VCaP (cell line): ENCODE results near the gene GMDS.

Experiments used
- H3K27ac ChIP-seq: fragments of 450-650 bp; 2 replicates; pipeline ENCODE4 v1.5.1; 2017
- TF ChIP-seq, protein P1 (sequence below): fragments of 450-650 bp; conservative IDR thresholded peaks from 2 replicates; pipeline ENCODE4 v1.5.1; 2017; ENCODE audit warnings: mild to moderate bottlenecking, moderate library complexity

GMDS gene

DNA sequence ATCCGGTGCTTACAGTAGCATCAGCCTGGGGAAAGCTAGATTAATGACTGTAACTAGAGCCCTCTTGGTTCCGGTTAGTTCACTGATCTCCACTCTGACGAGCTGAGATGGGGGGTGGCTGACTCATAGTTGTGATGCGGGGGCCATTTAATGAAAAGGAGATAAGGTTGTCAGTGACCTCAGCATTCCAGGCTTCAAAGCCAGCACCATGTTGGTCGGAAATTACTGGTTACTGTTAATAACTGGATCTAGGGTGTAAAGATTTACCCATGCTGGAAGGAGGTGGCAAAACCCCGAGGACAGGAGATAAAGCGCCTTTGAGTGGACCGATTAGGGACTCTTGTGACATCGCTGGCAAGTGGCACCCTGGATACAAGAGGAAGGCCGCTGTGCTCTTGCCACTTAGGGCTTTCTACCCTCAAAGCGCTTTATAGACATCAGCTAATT lies 614.6 kb downstream of the GMDS start:
- H3K27ac ChIP-seq: no peak overlapping the region

DNA sequence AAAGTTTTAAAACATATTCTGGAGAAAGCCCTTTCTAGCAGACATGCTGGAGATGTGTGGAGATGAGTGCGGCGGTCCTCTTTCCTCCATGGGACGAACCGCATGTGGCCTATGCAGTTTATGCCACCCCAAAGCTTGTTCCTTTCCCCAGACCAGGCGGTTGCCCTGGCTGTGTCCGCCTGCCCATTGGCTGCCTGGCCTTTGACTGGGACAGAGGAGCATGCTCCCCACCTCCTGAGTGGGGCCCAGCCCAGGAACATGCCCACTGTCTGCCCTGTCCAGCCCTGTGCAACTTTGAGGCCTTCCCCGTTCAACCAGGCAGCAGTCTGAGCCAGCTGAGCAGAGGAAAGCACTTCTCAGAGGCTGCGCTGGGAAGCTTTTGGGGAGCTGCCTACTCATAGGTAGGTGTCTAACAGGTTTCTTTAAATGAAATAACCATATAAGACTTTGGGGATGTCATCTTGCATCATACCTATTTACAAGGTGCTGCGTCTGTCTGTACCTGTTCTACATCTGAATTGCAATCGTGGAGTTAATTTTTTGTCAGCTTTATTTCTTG lies 615.1 kb downstream of the GMDS start:
- H3K27ac ChIP-seq: no peak overlapping the region

More for the DNA sequence above, 614.6 kb downstream of the GMDS start:
- TF ChIP-seq, protein P1, sequence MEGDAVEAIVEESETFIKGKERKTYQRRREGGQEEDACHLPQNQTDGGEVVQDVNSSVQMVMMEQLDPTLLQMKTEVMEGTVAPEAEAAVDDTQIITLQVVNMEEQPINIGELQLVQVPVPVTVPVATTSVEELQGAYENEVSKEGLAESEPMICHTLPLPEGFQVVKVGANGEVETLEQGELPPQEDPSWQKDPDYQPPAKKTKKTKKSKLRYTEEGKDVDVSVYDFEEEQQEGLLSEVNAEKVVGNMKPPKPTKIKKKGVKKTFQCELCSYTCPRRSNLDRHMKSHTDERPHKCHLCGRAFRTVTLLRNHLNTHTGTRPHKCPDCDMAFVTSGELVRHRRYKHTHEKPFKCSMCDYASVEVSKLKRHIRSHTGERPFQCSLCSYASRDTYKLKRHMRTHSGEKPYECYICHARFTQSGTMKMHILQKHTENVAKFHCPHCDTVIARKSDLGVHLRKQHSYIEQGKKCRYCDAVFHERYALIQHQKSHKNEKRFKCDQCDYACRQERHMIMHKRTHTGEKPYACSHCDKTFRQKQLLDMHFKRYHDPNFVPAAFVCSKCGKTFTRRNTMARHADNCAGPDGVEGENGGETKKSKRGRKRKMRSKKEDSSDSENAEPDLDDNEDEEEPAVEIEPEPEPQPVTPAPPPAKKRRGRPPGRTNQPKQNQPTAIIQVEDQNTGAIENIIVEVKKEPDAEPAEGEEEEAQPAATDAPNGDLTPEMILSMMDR: no peak

DNA sequence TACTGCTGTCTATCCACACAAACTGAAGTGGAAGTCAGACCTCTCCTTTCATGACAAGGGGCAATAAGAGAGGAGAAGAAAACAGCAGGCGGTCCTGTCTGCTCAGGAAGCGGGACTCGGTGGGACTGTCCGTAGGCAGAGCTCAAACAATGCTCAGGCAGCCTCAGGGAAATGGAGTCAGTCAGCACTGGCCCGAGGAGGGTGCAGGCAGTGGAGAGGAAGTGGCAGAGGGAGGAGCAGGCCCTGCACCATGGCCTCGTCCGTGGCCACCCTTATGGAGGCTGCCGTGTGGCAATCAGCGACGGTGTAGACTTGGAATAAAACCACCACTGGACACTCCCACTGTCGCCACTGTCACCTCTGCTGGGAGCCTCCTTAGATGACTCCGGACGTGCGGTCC lies 616.1 kb downstream of the GMDS start:
- TF ChIP-seq, protein P1: no peak
- H3K27ac ChIP-seq: no peak overlapping the region

More for the DNA sequence above, 615.1 kb downstream of the GMDS start:
- TF ChIP-seq, protein P1: no peak

DNA sequence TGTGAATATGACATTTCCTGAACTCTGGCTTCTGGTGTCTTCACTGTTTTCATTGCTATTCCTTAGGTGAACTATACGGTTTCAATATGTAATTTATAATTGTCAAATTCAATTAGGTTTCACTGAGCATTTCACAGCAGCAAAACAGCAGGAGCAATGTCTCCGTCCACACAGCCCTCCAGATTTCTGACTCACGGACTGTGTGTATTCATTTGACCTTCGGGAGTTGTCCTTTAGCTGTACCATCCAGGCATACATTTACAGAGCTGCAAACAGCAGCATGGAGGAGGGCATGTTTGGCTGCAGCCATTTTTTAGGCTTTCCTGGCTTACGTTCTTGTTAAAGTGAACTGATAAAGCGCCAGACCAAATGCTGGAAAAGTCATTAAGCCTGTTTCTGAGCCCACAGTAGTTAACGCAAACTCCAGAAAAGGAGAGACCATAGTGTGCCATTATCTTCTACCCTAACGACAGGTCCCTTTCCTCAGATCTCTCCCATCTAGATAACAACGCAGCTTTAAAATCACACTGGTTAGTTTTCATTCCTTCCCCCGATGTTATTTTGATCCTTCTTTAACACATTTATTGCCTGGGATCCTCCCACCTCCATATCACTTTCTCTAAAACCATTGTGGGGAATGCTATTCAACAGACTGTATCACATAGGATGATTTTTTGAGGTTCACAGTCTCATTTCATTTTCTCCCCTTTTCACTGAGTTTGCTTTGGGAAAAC lies 617.4 kb downstream of the GMDS start:
- no peak overlapping the region for H3K27ac ChIP-seq
- TF ChIP-seq, protein P1: no peak

DNA sequence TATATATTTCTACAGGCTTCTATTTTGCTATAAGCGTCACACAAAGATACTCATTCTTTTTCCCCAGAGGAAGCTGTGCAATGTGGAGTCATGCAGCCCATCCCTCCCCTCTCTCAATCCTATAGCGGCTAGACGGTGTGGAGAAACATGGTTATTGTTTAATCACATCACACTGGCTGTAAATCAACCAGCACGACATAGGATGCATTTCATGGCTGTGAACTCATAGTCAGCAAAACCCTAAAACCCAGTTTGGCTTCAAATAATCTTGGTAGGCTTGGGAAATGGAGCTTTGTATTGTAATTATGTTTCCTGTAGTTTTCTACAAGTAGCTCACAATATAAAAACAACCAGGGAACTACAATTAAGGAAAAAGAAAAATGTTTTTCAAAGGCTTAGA lies 618.9 kb downstream of the GMDS start:
- no peak overlapping the region for H3K27ac ChIP-seq
- TF ChIP-seq, protein P1: no peak

DNA sequence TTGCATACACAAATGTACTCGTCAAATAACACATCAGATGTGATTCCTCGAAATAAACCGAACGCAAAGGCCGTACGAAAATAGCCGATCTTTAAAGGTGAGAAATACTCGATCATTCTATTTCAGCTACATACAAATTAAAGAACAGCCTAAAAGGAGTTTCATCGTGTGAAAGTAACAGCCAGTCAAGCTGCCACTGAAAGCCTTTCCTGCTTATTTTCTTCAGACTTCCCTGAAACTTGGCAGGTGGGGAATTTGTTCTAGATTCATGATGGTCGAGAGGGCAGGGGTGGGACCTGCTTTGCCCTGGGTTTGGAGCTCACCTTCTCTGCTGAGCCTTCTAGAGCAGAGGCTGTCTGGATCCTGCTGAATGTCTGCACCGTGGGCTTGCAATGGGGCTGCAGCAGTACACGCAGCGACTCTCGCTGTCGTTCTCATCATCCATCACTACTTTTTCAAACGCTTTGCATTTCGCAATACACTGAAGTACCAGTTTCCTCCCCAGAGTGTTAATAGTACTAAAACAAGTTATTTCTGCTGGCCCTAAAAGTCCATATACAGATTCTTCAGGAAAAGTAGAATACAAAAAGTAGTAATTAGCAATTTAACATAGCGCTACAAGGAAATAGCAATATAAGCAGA lies 619.5 kb downstream of the GMDS start:
- H3K27ac ChIP-seq: no peak overlapping the region
- TF ChIP-seq, protein P1: no peak
